Ovary (tissue), 3 donors: ENCODE data around the gene PMF1.

Experiments
- CTCF ChIP-seq, 3 donors: fragments of 450-650 bp in 2 of 3; fragments of 200-600 bp in 1 of 3; IDR thresholded peaks; one replicate each; pipeline versions ENCODE4 v1.5.1 to v1.8.0; 2016 to 2022; ENCODE audit warnings: antibody characterized with exemption in 3 of 3, mild to moderate bottlenecking in 1 of 3
- EP300 ChIP-seq: sonication (generic); formaldehyde crosslinking; IDR thresholded peaks from one replicate; pipeline ENCODE4 v1.6.1; 2017; ENCODE audit warnings: antibody characterized with exemption
- POLR2A ChIP-seq: fragments of 450-650 bp; IDR thresholded peaks from one replicate; pipeline ENCODE4 v1.6.1; 2017; ENCODE audit warnings: antibody characterized with exemption, mild to moderate bottlenecking, moderate library complexity
- donor health status: DM: no; HTN: no; CAD: no.

- TF ChIP-seq EP300 (no peak), CTCF (IDR thresholded peaks at IDR 0.05) (no peak), POLR2A (no peak)
Observed at GRCh38 chr1:156230473-156230837, 17.6 kb downstream of the PMF1 start.
